Endothelial cell of umbilical vein (primary cell): Measurements from ENCODE around the gene IMPDH2. TPM values are rescaled to one million over a fixed set of nuclear protein-coding genes. Genes with fewer than 3 reads are reported as not detected.

Experiments used
- BruUV-seq: library from RNA; stranded (reverse); fragments of 400-500 nt; replicated peaks from 2 replicates; lab custom pipeline; 2021; lab: Mats Ljungman, UMichigan
- CTCF ChIA-PET: fragments of 300-600, 350-600 bp; sonication (Branson Sonifier 250); formaldehyde crosslinking; loops from one replicate; lab custom pipeline; 2021; ENCODE audit warnings: antibody characterized with exemption, inconsistent platforms; lab: Charles Lee
- POLR2A ChIA-PET: fragments of 300-600, 350-600 bp; sonication (Branson Sonifier 250); formaldehyde crosslinking; loops from one replicate; lab custom pipeline; 2021; ENCODE audit warnings: antibody characterized with exemption, inconsistent platforms; lab: Charles Lee
- DNase-seq: peaks from one replicate; pipeline ENCODE4 v3.0.0-alpha.2; 2011; ENCODE audit warnings: low read depth, low spot score
- FAIRE-seq: peaks from 2 replicates; lab custom pipeline; 2011; peaks lifted over from hg19 to GRCh38; lab: Jason Lieb, UNC
- H2AFZ ChIP-seq: 2 replicates; pipeline ENCODE4 v1.6.0; 2012; ENCODE audit warnings: low read depth, low read length, control low read depth, inconsistent platforms
- H3K27ac ChIP-seq: 2 replicates; pipeline ENCODE4 v1.5.1; 2011; ENCODE audit warnings: low read depth, mild to moderate bottlenecking, control low read depth, low read length, moderate library complexity; ENCODE audit not compliant: insufficient read depth
- H3K27me3 ChIP-seq, 2 experiments: 2 replicates each; pipeline versions ENCODE4 v1.6.0 to v1.6.1; 2011; ENCODE audit warnings: low read length in 2 of 2, mixed read lengths in 1 of 2; ENCODE audit not compliant: control insufficient read depth in 2 of 2, insufficient read depth in 2 of 2
- H3K36me3 ChIP-seq, 2 experiments: 2 replicates in 1 of 2; 3 replicates in 1 of 2; pipeline ENCODE4 v1.5.1; 2011; ENCODE audit warnings: low read length in 2 of 2, mild to moderate bottlenecking in 1 of 2, moderate library complexity in 1 of 2; ENCODE audit not compliant: control insufficient read depth in 2 of 2, insufficient read depth in 2 of 2; ENCODE audit errors: extremely low read depth in 1 of 2
- H3K4me1 ChIP-seq: 3 replicates; pipeline ENCODE4 v1.5.1; 2011; ENCODE audit warnings: mild to moderate bottlenecking, low read length; ENCODE audit not compliant: control insufficient read depth, insufficient read depth; ENCODE audit errors: extremely low read depth
- H3K4me2 ChIP-seq: 2 replicates; pipeline ENCODE4 v1.6.1; 2011; ENCODE audit warnings: low read length, control low read depth, mixed read lengths; ENCODE audit not compliant: insufficient read depth
- H3K4me3 ChIP-seq, 3 experiments: fragments of 200-600 bp in 1 of 3; sonication (generic), shearing (Covaris generic) in 1 of 3; replicated peaks in 1 of 3; 2 replicates each; pipeline ENCODE4 v1.5.1; 2011 to 2016; ENCODE audit warnings: control low read depth in 3 of 3, low read length in 3 of 3, mild to moderate bottlenecking in 2 of 3, inconsistent platforms in 1 of 3, low read depth in 1 of 3, moderate library complexity in 1 of 3; ENCODE audit not compliant: insufficient read depth in 1 of 3
- H3K79me2 ChIP-seq: 2 replicates; pipeline ENCODE4 v1.6.0; 2012; ENCODE audit warnings: low read length, inconsistent platforms; ENCODE audit not compliant: control insufficient read depth, insufficient read depth
- H3K9ac ChIP-seq: replicated peaks from 2 replicates; pipeline ENCODE3; 2011; ENCODE audit warnings: low read length, control low read depth; ENCODE audit not compliant: insufficient read depth; ENCODE audit errors: extremely low read depth
- H3K9me1 ChIP-seq: replicated peaks from 3 replicates; pipeline ENCODE4 v1.6.0; 2011; ENCODE audit warnings: mild to moderate bottlenecking, low read length; ENCODE audit not compliant: control insufficient read depth, insufficient read depth; ENCODE audit errors: extremely low read depth
- H3K9me3 ChIP-seq: replicated peaks from 2 replicates; pipeline ENCODE4 v1.5.1; 2012; ENCODE audit warnings: low read length, inconsistent platforms; ENCODE audit not compliant: control insufficient read depth, insufficient read depth
- H4K20me1 ChIP-seq: replicated peaks from 2 replicates; pipeline ENCODE3; 2011; ENCODE audit warnings: mild to moderate bottlenecking, low read length; ENCODE audit not compliant: control insufficient read depth, insufficient read depth; ENCODE audit errors: extremely low read depth
- CTCF ChIP-seq, 2 donors: IDR thresholded peaks; 1 replicate in 1 of 2; 2 replicates in 1 of 2; pipeline ENCODE4 v1.5.1; 2011; ENCODE audit warnings: low read length in 2 of 2, mild to moderate bottlenecking in 2 of 2, moderate library complexity in 2 of 2, control low read depth in 1 of 2, inconsistent platforms in 1 of 2, low read depth in 1 of 2; ENCODE audit not compliant: insufficient read depth in 1 of 2; ENCODE audit errors: extremely low read depth in 1 of 2
- EZH2 ChIP-seq: IDR thresholded peaks from 2 replicates; pipeline ENCODE4 v1.6.1; 2012; ENCODE audit warnings: borderline replicate concordance, low read depth, mild to moderate bottlenecking, moderate library complexity, low read length, inconsistent platforms; ENCODE audit not compliant: severe bottlenecking
- FOS ChIP-seq: IDR thresholded peaks from 2 replicates; pipeline ENCODE4 v1.6.1; 2011; ENCODE audit warnings: mild to moderate bottlenecking, low read length, moderate library complexity, borderline replicate concordance; ENCODE audit not compliant: insufficient read depth
- GATA2 ChIP-seq: IDR thresholded peaks from 2 replicates; pipeline ENCODE4 v1.7.0; 2011; ENCODE audit warnings: low read depth, mild to moderate bottlenecking, moderate library complexity, mixed read lengths, low read length; ENCODE audit not compliant: insufficient read length, insufficient read depth
- JUN ChIP-seq: IDR thresholded peaks from 2 replicates; pipeline ENCODE4 v1.6.1; 2011; ENCODE audit warnings: borderline replicate concordance, low read depth; ENCODE audit not compliant: insufficient read length, insufficient read depth
- MAX ChIP-seq: IDR thresholded peaks from 2 replicates; pipeline ENCODE4 v1.6.1; 2011; ENCODE audit not compliant: insufficient read depth, insufficient read length
- MYC ChIP-seq: IDR thresholded peaks from one replicate; pipeline ENCODE4 v1.6.1; 2011; ENCODE audit warnings: mild to moderate bottlenecking, low read depth, low read length
- POLR2A ChIP-seq: IDR thresholded peaks from 2 replicates; pipeline ENCODE4 v1.6.1; 2012; ENCODE audit warnings: low read depth, mild to moderate bottlenecking, control low read depth, low read length
- POLR2AphosphoS5 ChIP-seq: IDR thresholded peaks from 2 replicates; pipeline ENCODE4 v1.6.1; 2012; ENCODE audit warnings: low read depth, mild to moderate bottlenecking, control low read depth, low read length, moderate library complexity; ENCODE audit not compliant: insufficient read depth
- dilution Hi-C: fragments of 300-500 bp; cut with MboI; formaldehyde crosslinking; loops from one replicate; pipeline ENCODE4 v1.15.0; 2019; ENCODE audit warnings: low sequenced_read_pairs; ENCODE audit not compliant: extremely low pct_ligation_motif_present
- intact Hi-C: fragments of 100-400 bp; cut with micrococcal nuclease; formaldehyde crosslinking; loops from one replicate; pipeline ENCODE4 v1.10.0; 2022
- polyA plus RNA-seq, 4 experiments: library from polyadenylated mRNA; depleted of rRNA in 3 of 4; stranded (reverse) in 3 of 4; unstranded in 1 of 4; fragments of >200 nt; gene quantifications; 2 replicates each; pipeline versions ENCODE4 v1.2.1 to v1.2.3, GENCODE V29; 2011 to 2012; ENCODE audit warnings: missing spikeins in 1 of 4
- total RNA-seq: library from RNA; stranded (reverse); gene quantifications from 2 replicates; pipeline ENCODE4 v1.2.3, GENCODE V29; 2021

IMPDH2 gene
- total and polyA plus RNA-seq, 2 donors (not counting 3 experiments of a cell fraction or from before 2014, with no cell fraction given) = 167 to 189 TPM

- peaks cover 5% of the 10 kb centered on the region for H3K79me2 ChIP-seq
- H3K9me1 ChIP-seq = no peaks in the 10 kb centered on the region
- H3K36me3 ChIP-seq = peaks cover 0 to 3% of the 10 kb centered on the region in 2 experiments
- no peaks in the 10 kb centered on the region for H4K20me1 ChIP-seq
- peaks cover 3% of the 10 kb centered on the region for H3K4me1 ChIP-seq
- POLR2A ChIA-PET = interaction anchor here (0.5 kb wide), 1 partner anchor 205 kb away, joined by 8 read pairs; no protein-coding TSS in a partner anchor
- no peaks in the 10 kb centered on the region for H3K27me3 ChIP-seq
- H3K4me3 ChIP-seq = no peak overlapping the region
- no TSS peak for BruUV-seq
- dilution Hi-C loops = no loop called here
- DNase-seq = no peak
- H3K27ac ChIP-seq = no peak overlapping the region
- intact Hi-C loops = no loop called here
- H3K9ac ChIP-seq = no peak overlapping the region
- TF ChIP-seq JUN (no peak), GATA2 (no peak), MAX (no peak), MYC (no peak), EZH2 (no peak), POLR2AphosphoS5 (no peak), POLR2A (no peak), FOS (no peak), CTCF (IDR thresholded peaks at IDR 0.05; ENCODE audit: extremely low read depth in 1 of 2, insufficient read depth in 1 of 2, low read depth in 1 of 2, low read length in 2 of 2) (no peak)
- CTCF ChIA-PET = interaction anchor here (1.3 to 4.8 kb wide), 3 partner anchors 9 to 12 kb away, joined by 3 to 25 read pairs (median 8); partner anchors contain the start of gene WDR6
- H2AFZ ChIP-seq = no peak overlapping the region
- H3K4me2 ChIP-seq = no peak overlapping the region
- H3K9me3 ChIP-seq = no peaks in the 10 kb centered on the region
- no peak for FAIRE-seq
Measured at GRCh38 chr3:48996640-48997039, 32.6 kb downstream of the IMPDH2 start.
